ENCODE measurements around the gene WIPF3. TPM values are rescaled to one million over a fixed set of nuclear protein-coding genes. Genes with fewer than 3 reads are reported as not detected.
A peak's percentile ranks its signal among the peaks of the same experiment; 100 is the strongest.

Gene WIPF3
- total RNA-seq, 1 experiment from 2014 or later: not detected

- CTCF ChIA-PET: interaction anchor here (0.6 to 4.5 kb wide), 4 partner anchors 11 to 1366 kb away, joined by 3 to 59 read pairs (median 3); no protein-coding TSS in a partner anchor
- intact Hi-C loops (cut with micrococcal nuclease): loop anchor here (5.0 kb wide), 2 partner anchors 162 to 1002 kb away; no protein-coding TSS in a partner anchor
- peaks cover 12% of the 10 kb centered on the region for H3K27me3 Mint-ChIP-seq (ENCODE audit: insufficient read depth, unreplicated experiment)
- no peak for DNase-seq (ENCODE audit: unreplicated experiment)
- POLR2A ChIA-PET: no interaction called here
- TF ChIP-seq, protein P1, sequence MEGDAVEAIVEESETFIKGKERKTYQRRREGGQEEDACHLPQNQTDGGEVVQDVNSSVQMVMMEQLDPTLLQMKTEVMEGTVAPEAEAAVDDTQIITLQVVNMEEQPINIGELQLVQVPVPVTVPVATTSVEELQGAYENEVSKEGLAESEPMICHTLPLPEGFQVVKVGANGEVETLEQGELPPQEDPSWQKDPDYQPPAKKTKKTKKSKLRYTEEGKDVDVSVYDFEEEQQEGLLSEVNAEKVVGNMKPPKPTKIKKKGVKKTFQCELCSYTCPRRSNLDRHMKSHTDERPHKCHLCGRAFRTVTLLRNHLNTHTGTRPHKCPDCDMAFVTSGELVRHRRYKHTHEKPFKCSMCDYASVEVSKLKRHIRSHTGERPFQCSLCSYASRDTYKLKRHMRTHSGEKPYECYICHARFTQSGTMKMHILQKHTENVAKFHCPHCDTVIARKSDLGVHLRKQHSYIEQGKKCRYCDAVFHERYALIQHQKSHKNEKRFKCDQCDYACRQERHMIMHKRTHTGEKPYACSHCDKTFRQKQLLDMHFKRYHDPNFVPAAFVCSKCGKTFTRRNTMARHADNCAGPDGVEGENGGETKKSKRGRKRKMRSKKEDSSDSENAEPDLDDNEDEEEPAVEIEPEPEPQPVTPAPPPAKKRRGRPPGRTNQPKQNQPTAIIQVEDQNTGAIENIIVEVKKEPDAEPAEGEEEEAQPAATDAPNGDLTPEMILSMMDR (IDR thresholded peaks at IDR 0.05; ENCODE audit: unreplicated experiment): no peak
- peaks cover 3% of the 10 kb centered on the region for H3K4me1 Mint-ChIP-seq (ENCODE audit: insufficient read depth, unreplicated experiment)
- H3K9me3 Mint-ChIP-seq (ENCODE audit: unreplicated experiment): no peaks in the 10 kb centered on the region
- H3K27ac Mint-ChIP-seq (ENCODE audit: low read depth, unreplicated experiment): peak overlapping the region; percentile 13
- H3K4me3 Mint-ChIP-seq (ENCODE audit: unreplicated experiment): no peak overlapping the region
- H3K36me3 Mint-ChIP-seq (ENCODE audit: insufficient read depth, unreplicated experiment): peaks cover 7% of the 10 kb centered on the region
- BruUV-seq (replicated peaks): no TSS peak
Observed at GRCh38 chr7:29924006-29924405, 117.7 kb downstream of the WIPF3 start.

GRCh38 chr7:29924684-29925083, 118.4 kb downstream of the WIPF3 start:
- Mint-ChIP-seq H3K9me3 (ENCODE audit: unreplicated experiment) (no peaks in the 10 kb centered on the region), H3K4me1 (ENCODE audit: insufficient read depth, unreplicated experiment) (no peaks in the 10 kb centered on the region), H3K27me3 (ENCODE audit: insufficient read depth, unreplicated experiment) (peaks cover 5% of the 10 kb centered on the region), H3K4me3 (ENCODE audit: unreplicated experiment) (no peak overlapping the region), H3K27ac (ENCODE audit: low read depth, unreplicated experiment) (no peak overlapping the region), H3K36me3 (ENCODE audit: insufficient read depth, unreplicated experiment) (peaks cover 7% of the 10 kb centered on the region)
- TF ChIP-seq, protein P1 (IDR thresholded peaks at IDR 0.05; ENCODE audit: unreplicated experiment): no peak
- ChIA-PET POLR2A (no interaction called here), CTCF (interaction anchor here (0.6 to 0.9 kb wide), 5 partner anchors 12 to 1367 kb away, joined by 3 to 5 read pairs (median 3); no protein-coding TSS in a partner anchor)
- BruUV-seq (replicated peaks): no TSS peak
- intact Hi-C loops (cut with micrococcal nuclease): loop anchor here (5.0 kb wide), 2 partner anchors 162 to 1002 kb away; no protein-coding TSS in a partner anchor
- no peak for DNase-seq (ENCODE audit: unreplicated experiment)

- Mint-ChIP-seq H3K4me3 (ENCODE audit: unreplicated experiment) (no peak overlapping the region), H3K9me3 (ENCODE audit: unreplicated experiment) (no peaks in the 10 kb centered on the region), H3K4me1 (ENCODE audit: insufficient read depth, unreplicated experiment) (no peaks in the 10 kb centered on the region), H3K36me3 (ENCODE audit: insufficient read depth, unreplicated experiment) (peaks cover 7% of the 10 kb centered on the region), H3K27ac (ENCODE audit: low read depth, unreplicated experiment) (no peak overlapping the region), H3K27me3 (ENCODE audit: insufficient read depth, unreplicated experiment) (no peaks in the 10 kb centered on the region)
- TF ChIP-seq, protein P1 (IDR thresholded peaks at IDR 0.05; ENCODE audit: unreplicated experiment): no peak
- ChIA-PET POLR2A (interaction anchor here (0.9 kb wide), 1 partner anchor 19 kb away, joined by 3 read pairs; no protein-coding TSS in a partner anchor), CTCF (interaction anchor here (0.7 to 1.7 kb wide), 3 partner anchors 20 to 65 kb away, joined by 3 to 5 read pairs (median 4); no protein-coding TSS in a partner anchor)
- DNase-seq (ENCODE audit: unreplicated experiment): no peak
- intact Hi-C loops (cut with micrococcal nuclease): no loop called here
- no TSS peak for BruUV-seq (replicated peaks)
Observed at GRCh38 chr7:29926216-29926615, 119.9 kb downstream of the WIPF3 start.

GRCh38 chr7:29926741-29927140, 120.4 kb downstream of the WIPF3 start:
- DNase-seq (ENCODE audit: unreplicated experiment): no peak
- H3K27ac Mint-ChIP-seq (ENCODE audit: low read depth, unreplicated experiment): no peak overlapping the region
- H3K4me1 Mint-ChIP-seq (ENCODE audit: insufficient read depth, unreplicated experiment): peaks cover under 1% of the 10 kb centered on the region
- intact Hi-C loops (cut with micrococcal nuclease): no loop called here
- BruUV-seq (replicated peaks): no TSS peak
- no peaks in the 10 kb centered on the region for H3K9me3 Mint-ChIP-seq (ENCODE audit: unreplicated experiment)
- no peak overlapping the region for H3K4me3 Mint-ChIP-seq (ENCODE audit: unreplicated experiment)
- TF ChIP-seq, protein P1 (IDR thresholded peaks at IDR 0.05; ENCODE audit: unreplicated experiment): no peak
- POLR2A ChIA-PET: interaction anchor here (0.9 kb wide), 1 partner anchor 18 kb away, joined by 3 read pairs; no protein-coding TSS in a partner anchor
- CTCF ChIA-PET: interaction anchor here (0.7 to 1.7 kb wide), 5 partner anchors 11 to 290 kb away, joined by 3 to 5 read pairs (median 4); no protein-coding TSS in a partner anchor
- no peaks in the 10 kb centered on the region for H3K27me3 Mint-ChIP-seq (ENCODE audit: insufficient read depth, unreplicated experiment)
- peaks cover 7% of the 10 kb centered on the region for H3K36me3 Mint-ChIP-seq (ENCODE audit: insufficient read depth, unreplicated experiment)

Measured in MCF 10A (cell line).